ENCODE data around the gene REXO5.
"Not testable (repeated sequence)": the region's sequence is repeated elsewhere in the genome, so short reads cannot be mapped to it uniquely, and the experiment has no call there.

REXO5 gene

GRCh38 chr16:20850981-20851380 is 44.7 kb downstream of the REXO5 start:
- no peak for DNase-seq (ENCODE audit: low read depth)

GRCh38 chr16:20851601-20852000 is 45.3 kb downstream of the REXO5 start:
- DNase-seq (ENCODE audit: low read depth), result peak; percentile 81

GRCh38 chr16:20853143-20853542 is 46.8 kb downstream of the REXO5 start:
- DNase-seq (ENCODE audit: low read depth), result no peak

- DNase-seq (ENCODE audit: low read depth), result no peak
Observed at GRCh38 chr16:20853981-20854620, 47.8 kb downstream of the REXO5 start.

GRCh38 chr16:20854963-20855362 is 48.6 kb downstream of the REXO5 start:
- no peak for DNase-seq (ENCODE audit: low read depth)

- no peak for DNase-seq (ENCODE audit: low read depth)
Observed at GRCh38 chr16:20857281-20857680, 51.0 kb downstream of the REXO5 start.

GRCh38 chr16:20859229-20859628 is 52.9 kb downstream of the REXO5 start:
- no peak for DNase-seq (ENCODE audit: low read depth)

- DNase-seq (ENCODE audit: low read depth), result no peak
Observed at GRCh38 chr16:20859699-20860098, 53.4 kb downstream of the REXO5 start.

- DNase-seq (ENCODE audit: low read depth), result no peak
Observed at GRCh38 chr16:20860361-20860760, 54.0 kb downstream of the REXO5 start.

GRCh38 chr16:20860995-20861394 is 54.7 kb downstream of the REXO5 start:
- not testable (repeated sequence) for DNase-seq (ENCODE audit: low read depth)

GRCh38 chr16:20862162-20862960 is 56.0 kb downstream of the REXO5 start:
- no peak for DNase-seq (ENCODE audit: low read depth)

- not testable (repeated sequence) for DNase-seq (ENCODE audit: low read depth)
Observed at GRCh38 chr16:20864376-20864775, 58.0 kb downstream of the REXO5 start.

GRCh38 chr16:20865420-20866131 is 59.2 kb downstream of the REXO5 start:
- DNase-seq (ENCODE audit: low read depth), result no peak

- no peak for DNase-seq (ENCODE audit: low read depth)
Observed at GRCh38 chr16:20866145-20866772, 59.9 kb downstream of the REXO5 start.

GRCh38 chr16:20866801-20867200 is 60.5 kb downstream of the REXO5 start:
- DNase-seq (ENCODE audit: low read depth), result no peak

- DNase-seq (ENCODE audit: low read depth), result no peak
Observed at GRCh38 chr16:20867585-20867984, 61.3 kb downstream of the REXO5 start.

- DNase-seq (ENCODE audit: low read depth), result no peak
Observed at GRCh38 chr16:20868890-20869289, 62.6 kb downstream of the REXO5 start.

- DNase-seq (ENCODE audit: low read depth), result no peak
Observed at GRCh38 chr16:20870122-20870820, 63.9 kb downstream of the REXO5 start.

GRCh38 chr16:20871258-20871657 is 64.9 kb downstream of the REXO5 start:
- DNase-seq (ENCODE audit: low read depth), result no peak

GRCh38 chr16:20871941-20872815 is 65.9 kb downstream of the REXO5 start:
- DNase-seq (ENCODE audit: low read depth), result no peak

GRCh38 chr16:20873331-20873730 is 67.0 kb downstream of the REXO5 start:
- DNase-seq (ENCODE audit: low read depth), result no peak

Measured in non-pigmented ciliary epithelial cell (primary cell).